CD4-positive, alpha-beta T cell treated with Interleukin-4 for 1 hour (primary cell): ENCODE measurements around the gene ARF4.
"Not testable (repeated sequence)": the region's sequence is repeated elsewhere in the genome, so short reads cannot be mapped to it uniquely, and the experiment has no call there.

Source experiments
- DNase-seq, 2 donors: peaks; one replicate each; pipeline ENCODE4 v3.0.0-alpha.2; 2020 to 2022

The ARF4 gene

DNA sequence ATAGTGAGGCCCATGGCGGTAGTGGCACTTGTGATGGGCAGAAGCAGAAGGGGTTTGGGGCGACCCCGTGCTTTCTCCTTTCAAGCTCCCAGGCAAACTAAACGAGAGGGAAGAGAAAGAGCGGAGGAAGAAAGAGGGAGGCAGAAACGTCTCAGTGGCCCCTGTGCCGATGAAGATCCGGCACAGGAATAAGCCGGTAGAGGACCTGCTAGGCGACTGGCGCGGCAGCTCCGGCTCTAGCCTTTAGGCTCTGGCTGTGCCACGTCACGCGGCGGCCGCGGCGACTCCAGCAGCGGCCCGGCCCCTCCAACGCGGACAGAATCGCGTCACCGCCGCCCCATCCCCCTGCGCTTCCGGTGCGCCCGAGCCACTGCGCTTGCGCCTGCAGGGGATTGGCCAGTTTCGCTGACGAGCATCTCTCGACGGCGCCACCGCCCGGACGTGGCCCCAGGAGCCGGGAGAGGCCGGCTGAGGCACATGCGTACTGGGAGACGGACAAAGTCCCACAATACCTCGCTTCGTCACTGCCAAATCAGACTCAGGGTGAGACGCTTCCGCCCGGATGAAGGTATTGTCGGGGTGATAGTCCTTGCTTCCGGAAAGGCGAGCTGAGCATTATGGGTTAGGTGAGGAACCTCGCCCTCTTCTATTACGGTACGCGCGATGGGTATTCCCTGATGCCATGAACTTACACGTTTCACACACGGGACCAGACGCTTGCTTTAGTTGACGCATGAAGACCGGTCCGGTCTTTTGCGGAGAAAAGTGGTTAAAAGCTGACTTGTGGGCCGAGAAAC, at the start of gene ARF4:
Gene ARF4, minus strand, starts transcription at position 218 of the 797 bp plus-strand sequence. Its CDS starts 204 bp downstream, at position 14.
- peak; percentile 100 for DNase-seq

DNA sequence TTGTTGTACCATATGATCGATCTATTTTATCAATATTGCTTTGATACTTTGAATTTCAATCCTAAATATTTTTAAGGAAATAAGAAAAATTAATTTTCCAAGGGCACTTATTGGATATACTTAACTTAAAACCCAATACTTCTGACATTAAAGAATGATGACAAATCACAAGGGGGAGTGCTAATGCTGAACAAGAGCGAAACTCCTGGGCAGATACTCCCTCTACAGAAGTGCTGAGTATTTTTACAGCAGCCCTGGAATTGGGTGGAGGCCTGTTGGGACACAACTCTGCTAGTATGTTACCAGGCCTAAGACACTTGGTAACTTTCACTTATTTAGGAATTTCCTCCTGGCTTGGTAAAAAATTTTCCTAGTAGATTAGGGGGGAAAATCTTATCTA, 49.6 kb upstream of the ARF4 start:
- DNase-seq: peak in 1 of 2 donors; percentile 23

DNA sequence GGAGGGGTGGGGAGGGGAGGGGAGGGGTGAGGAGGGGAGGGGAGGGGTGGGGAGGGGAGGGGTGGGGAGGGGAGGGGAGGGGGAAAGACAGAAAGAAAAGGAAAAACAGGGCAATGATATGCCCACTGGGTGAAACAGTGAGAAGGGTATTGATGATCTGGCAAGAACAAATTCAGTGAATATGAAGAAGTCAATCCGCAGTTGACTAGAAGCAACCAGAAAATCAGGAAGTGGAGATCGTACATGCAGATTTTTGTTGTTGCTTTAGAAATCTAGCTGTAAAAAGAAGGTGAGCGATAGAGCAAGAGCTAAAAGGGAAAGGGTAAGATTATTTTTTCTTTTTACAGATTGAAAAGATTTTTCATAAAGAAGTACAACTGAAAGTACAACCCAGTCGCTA, 47.6 kb upstream of the ARF4 start:
- no peak for DNase-seq

DNA sequence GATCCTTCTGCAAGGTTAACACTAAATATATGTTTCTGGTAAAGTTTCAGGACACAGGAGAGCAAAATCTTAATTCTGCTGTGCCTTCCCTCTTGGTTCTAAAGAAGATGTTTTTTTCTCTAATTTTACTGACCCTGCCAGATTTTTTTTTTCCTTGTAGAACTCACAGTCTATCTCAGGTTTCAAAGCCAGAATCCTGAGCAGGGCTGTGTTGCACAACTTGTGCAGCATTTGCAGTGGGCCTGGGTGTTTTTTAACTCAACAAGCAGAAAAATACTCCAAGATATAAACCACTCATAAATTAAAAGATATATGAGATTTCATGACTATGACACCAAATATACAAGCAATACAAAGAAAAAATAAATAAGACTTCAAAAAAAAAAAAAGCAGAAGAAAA, 40.2 kb upstream of the ARF4 start:
- DNase-seq: no peak

DNA sequence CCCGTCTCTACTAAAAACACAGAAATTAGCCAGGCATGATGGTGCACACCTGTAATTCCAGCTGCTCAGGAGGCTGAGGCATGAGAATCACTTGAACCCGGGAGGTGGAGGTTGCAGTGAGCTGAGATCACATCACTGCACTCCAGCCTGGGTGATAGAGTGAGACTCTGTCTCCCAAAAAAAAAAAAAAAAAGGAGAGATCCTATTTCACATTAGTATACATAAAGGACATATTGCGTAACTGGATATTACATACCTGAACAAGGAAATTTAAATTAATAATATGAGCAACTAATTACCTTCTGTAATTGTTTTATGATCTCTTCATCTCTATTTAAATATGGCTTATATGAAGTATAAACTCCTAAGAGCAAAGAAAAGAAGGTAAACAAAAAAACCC, 37.1 kb upstream of the ARF4 start:
- DNase-seq: not testable (repeated sequence)

DNA sequence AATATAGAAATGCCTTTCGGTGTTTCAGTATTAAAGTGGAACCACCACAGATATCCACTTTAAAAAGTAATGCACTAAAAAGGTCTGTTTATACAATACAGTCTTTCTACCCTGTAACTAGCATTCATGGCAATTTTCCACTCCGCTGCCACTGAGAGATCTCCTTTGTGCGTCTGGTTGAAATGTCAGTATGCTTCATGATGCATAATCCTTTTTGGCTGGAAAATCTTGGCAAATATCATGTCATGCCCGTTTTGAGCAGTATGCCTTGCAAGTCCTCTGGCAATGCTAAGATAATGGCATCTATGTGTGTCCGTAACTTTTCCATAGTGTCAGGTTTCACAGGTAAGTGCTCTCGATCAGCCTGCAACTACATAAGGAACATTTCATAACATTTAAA, 30.8 kb upstream of the ARF4 start:
- no peak for DNase-seq

DNA sequence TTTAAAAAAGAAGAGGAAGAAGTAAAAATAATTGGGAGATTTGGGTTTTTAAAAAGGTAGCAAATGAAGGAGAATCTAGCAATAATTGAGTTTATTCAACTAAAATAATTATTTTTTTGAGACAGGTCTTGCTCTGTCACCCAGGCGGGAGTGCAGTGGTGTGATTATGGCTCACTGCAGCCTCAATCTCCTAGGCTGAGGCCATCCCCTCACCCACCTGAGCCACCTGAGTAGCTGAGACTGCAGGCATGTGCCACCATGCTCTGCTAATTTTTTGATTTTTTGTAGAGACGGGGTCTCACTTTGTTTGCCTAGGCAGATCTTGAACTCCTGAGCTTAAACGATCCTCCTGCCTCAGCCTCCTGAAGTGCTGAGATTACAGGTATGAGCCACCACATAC, 27.7 kb upstream of the ARF4 start:
- no peak for DNase-seq

DNA sequence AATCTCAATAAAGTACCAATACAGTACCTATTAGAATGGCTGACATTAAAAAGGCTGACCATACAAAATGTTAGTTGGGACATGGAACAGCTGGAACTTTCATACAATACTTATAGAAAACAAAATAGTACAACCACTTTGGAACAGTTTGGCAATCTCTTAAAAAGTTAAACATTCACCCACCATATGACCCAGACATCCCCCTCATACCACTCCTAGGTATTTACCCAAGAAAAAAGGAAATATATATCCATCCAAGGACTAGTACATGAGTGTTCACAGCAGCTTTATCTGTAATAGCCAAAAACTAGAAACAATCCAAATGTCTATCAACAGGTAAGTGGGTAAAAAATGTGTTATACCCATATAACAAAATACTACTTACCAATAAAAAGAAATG, 25.2 kb upstream of the ARF4 start:
- DNase-seq: no peak

DNA sequence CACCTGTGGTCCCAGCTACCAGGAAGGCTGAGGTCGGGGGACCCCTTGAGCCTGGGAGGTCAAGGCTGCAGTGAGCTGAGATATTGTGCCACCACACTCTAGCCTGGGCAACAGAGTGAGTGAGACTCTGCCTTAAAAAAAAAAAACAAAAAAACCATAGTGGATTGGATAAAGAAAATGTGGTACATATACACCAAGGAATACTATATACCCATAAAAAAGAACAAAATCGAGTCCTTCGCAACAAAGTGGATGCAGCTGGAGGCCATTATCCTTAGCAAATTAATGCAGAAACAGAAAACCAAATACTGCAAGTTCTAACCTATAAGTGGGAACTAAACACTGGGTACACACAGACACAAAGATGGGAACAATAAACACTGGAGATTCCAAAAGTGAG, 20.6 kb upstream of the ARF4 start:
- no peak for DNase-seq

DNA sequence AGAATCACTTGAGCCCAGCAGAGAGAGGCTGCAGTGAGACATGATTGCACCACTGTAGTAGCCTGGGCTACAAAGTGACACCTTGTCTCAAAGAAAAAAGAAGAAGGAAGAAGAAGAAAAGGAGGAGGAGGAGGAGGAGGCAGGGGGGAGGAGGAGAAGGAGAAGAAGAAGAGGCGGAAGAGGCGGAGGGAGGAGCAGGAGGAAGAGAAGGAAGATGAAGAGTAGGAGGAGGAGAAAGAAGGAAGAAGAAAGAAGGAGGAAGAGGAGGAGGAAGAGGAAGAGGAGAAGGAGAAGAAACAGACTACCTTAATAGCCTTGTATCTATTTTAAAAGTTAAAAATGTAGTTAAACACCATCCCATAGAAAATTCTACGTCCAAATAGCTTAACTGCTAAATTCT, 19.1 kb upstream of the ARF4 start:
- no peak for DNase-seq

DNA sequence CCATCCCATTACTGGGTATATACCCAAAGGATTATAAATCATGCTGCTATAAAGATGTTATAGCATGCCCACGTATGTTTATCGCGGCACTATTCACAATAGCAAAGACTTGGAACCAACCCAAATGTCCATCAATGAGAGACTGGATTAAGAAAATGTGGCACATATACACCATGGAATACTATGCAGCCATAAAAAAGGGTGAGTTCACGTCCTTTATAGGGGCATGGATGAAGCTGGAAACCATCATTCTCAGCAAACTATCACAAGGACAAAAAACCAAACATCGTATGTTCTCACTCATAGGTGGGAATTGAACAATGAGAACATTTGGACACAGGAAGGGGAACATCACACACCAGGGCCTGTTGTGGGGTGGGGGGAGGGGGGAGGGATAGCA, 14.7 kb upstream of the ARF4 start:
- not testable (repeated sequence) for DNase-seq

DNA sequence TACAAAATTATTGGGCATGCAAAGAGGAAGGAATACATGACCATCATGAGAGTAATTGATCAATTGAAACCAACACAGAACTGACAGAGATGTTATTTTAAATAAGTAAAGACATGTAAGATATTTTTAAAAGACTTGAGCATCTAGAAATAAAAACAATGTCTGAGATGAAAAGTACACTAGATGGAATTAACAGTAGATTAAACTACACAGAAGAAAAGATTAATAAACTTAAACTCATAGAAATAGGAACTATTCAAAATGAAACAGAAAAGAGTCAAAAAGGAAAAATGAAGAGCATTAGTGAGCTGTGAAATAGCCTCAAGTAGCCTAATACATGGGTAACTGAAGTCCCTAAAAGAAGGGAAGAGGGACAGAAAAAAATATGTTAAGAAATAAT, 8.5 kb upstream of the ARF4 start:
- no peak for DNase-seq

DNA sequence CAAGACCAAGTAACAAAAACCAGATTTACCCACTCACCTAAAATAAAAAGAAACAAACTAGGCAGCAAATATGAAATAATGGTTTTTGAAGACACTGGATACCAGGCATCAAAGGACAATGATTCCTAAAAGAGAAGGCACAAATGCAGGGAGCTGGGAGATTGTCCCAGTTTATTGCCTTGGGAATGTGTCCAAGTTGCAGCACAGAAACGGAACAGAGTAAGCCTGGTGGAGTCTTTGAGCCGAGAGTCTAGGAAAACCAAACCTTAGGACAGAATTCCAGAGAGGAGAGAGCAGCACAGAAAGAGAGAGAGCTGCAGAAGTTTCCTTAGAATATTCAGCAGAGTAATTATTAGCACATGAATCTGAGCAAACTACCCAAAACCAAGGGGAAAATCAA, 7.8 kb upstream of the ARF4 start:
- DNase-seq: no peak

DNA sequence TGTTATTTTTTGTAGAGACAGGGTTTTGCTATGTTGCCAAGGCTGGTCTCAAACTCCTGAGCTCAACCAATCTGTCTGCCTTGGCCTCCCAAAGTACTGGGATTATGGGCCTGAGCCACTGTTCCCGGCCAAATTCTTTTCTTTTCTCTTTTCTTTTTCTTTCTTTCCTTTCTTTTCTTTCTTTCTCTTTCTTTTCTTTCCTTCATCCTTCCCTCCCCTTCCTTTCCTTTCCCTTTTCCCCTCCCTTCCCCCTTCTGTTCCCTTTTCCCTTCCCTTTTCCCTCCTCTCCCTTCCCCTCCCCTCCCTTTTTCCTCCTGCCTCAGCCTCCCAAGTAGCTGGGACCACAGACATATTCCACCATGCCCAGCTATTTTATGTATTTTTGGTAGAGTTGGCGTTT, 3.1 kb upstream of the ARF4 start:
- no peak for DNase-seq

DNA sequence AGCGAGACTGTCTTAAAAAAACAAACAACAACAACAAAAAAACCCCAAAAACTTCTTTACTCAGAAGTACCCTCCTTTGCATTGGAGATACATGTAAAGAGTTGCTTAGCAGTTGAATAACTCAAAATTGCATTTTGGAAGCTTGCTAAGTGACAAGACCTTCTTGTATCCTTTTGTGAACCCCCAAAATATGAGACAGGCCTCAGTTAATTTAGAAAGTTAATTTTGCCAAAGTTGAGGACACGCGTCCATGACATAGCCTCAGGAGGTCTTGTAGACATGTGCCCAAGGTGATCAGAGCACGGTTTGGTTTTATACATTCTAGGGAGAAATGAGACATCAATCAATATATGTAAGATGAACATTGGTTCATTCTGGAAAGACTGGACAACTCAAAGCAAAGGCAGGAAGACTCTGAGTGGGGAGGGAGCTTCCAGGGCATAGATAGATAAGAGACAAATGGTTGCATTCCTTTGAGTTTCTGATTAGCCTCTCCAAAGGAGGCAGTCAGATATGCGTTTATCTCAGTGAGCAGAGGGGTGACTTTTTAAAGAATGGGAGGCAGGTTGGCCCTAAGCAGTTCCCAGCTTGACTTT, 1.7 kb upstream of the ARF4 start:
- peak in 1 of 2 donors; percentile 36 for DNase-seq

DNA sequence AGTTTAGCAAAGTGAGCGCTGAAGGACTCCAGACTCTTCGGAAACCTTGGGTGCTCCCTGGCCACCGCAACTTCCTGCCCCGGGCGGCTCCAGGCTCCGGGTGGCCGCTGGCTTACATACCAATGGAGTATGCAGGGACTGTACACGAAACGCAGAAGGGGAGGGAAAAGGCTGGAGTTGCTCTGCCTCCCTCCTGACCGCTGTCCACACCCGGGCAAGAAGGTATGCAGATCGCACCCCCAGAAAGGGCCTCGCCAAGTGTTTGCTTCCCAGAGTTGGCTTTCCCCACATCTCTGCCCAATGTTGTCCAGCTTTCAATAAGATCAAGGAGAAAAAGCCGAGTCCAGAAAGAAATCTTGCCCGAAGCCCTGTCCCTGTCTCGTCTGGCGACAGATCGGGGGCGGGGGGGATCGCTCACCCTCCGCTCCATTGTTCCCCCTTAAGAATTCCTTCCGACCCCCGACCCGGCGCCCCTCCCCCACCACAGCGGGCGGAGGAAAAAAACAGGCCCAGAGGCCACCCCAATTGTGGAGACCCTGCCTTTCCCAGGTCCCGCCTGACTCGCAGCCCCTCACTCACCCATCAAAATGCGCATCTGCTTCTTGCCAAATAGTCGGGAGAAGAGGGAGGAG, 533 bp downstream of the ARF4 start:
- peak; percentile 66 to 70 for DNase-seq

DNA sequence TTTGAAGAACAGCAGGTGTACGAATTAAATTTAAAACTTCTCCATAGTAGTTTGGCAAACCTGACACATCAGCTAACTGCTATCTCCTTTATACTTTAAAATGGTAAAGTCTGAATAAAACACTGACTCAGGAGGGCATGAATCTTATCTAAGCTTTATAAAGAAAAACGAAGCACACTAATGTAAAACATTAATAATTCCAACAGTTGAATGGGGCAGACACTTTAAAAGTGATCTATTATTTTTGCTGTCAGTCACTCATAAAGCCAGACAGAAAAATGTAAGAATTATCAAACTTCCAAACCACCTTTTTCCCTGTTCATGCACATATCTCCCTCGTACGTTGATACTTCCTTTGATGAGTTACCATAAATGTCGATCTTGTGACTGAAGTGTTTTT, 2.6 kb downstream of the ARF4 start:
- no peak for DNase-seq

DNA sequence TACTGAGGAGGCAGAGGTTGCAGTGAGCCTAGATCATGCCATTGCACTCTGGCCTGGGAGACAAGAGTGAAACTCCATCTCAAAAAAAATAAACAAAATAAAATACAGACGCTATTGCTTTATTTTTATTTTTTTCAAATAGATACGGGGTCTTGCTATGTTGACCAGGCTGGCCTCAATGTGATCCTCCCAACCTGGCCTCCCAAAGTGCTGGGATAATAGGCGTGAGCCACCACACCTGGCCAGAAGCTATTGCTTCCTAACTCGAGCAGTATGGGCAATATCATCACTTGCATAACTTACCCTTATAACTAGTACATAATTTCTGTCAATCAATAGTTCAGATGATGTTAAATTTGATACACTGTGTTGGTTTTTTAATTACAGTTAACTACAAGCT, 3.0 kb downstream of the ARF4 start:
- no peak for DNase-seq

DNA sequence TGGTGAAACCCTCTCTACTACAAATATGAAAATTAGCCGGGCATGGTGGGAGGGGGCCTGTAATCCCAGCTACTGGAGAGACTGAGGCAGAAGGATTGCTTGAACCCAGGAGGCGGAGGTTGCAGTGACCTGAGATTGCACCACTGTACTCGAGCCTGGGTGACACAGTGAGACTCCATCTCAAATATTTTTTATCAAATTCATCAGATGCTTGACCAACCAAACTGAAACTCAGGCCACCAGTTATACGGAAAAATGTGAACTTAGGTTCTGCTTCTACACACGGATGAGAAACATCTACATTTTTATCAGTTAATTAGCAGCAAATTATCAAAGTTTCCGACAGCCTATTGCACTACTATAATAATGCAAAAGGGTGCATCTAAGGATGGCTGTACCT, 4.8 kb downstream of the ARF4 start:
- DNase-seq: no peak

DNA sequence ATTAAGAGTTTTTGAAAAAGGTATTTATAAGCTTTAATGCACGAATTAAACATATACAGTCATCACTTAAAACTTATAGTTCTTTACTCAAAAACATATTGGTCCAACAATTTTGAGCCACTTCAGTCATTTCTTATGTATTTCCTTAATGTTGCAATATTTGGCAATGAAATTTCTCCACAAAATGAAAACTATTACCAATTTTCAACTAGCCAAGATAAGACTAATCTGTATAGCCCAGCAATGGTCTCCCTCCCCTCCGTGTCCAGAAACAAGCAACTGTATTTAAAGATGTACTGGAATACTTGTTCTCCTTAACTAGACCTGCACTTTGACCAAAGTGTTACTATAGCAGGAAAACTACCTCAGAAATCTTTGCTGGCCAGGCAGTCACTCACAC, 9.2 kb downstream of the ARF4 start:
- DNase-seq: no peak

DNA sequence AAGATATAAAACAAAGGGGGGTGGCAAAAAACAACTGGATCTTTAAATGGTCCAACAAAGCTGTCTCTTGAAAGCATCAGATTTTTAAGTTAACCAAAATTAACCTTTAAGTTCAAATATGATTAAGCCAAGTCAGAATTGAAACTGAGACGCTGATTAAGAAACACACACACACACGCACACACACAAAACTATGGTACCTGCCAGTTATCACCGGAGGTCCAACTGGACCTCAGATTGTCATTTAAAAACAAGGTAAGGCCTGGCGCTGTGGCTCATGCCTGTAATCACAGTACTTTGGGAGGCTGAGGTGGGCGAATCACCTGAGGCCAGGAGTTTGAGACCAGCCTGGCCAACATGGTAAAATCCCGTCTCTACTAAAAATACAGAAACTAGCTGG, 10.4 kb downstream of the ARF4 start:
- no peak for DNase-seq

DNA sequence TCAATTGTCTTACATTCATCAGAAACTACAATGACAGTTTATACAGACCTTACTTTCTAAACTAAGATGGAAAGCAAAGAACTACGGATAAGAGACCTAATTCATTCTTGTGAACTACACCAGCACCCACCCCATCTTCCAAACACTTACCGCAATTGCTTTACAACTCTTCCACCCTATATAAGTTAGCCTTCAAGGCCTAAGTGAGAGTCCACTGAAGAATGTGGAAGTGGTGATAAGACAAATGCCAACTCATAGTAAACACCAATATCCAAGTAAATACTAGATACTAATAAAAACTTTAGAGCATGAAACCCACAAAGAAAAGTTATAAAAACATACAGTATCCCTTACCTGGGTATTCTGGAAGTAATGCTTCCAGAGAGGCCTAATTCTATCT, 13.6 kb downstream of the ARF4 start:
- no peak for DNase-seq

DNA sequence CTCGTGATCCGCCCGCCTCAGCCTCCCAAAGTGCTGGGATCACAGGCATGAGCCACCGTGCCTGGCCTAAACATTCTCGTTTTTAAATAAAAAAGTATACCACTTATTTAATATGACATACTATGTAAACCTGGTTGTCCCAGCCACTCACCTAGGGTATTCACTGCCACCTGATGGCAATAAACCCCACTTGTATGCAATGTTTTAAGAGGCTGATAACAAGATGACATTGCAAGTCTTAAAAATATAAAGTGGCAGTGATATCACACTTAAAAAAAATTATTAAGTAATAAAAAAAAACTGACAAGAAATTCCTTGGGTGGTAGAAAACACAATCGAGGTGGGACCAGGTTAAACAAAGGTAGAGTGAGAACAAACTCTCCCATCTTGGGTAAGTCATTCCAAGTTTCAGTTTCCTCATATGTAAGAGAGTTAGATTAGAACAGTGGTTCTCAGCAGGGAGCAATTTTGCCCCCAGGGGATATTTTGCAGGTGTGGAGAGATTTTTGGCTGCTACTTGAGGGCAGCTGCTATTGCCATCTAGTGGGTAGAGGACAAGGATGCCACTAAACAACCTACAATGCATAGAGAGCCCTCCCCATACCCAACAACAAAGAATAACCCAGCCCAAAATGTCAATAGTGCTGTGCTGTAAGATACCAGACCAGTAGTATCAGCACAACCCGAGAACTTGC, 14.5 kb downstream of the ARF4 start:
- no peak for DNase-seq

DNA sequence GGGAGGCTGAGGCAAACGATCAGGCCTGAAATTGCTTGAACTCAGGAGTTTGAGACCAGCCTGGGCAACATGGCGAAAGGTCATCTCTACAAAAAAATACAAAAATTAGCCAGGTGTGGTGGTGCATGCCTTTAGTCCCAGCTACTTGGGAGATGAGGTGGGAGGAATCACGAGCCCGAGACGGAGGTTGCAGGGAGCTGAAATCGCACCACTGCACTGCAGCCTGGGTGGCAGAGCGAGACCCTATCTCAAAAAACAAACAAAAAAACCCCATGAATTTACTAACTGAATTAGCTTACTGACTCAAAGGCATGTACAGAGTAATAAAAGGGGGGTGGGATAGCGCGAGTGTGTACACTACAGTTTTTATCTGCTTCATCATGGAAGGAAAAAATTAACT, 19.3 kb downstream of the ARF4 start:
- DNase-seq: no peak
